ENCODE data around the gene STIM1.

Gene STIM1

DNA sequence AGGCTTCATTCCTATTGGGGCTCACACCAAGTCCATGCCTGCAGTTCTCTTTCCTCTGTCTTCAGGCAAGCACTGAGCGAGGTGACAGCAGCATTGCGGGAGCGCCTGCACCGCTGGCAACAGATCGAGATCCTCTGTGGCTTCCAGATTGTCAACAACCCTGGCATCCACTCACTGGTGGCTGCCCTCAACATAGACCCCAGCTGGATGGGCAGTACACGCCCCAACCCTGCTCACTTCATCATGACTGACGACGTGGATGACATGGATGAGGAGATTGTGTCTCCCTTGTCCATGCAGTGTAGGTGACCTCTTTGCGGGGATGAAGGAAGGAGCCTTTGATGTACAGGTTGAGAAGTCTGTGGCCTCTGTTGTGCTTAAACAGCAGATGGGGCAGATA lies 227.7 kb downstream of the STIM1 start:
- DNase-seq = no peak

DNA sequence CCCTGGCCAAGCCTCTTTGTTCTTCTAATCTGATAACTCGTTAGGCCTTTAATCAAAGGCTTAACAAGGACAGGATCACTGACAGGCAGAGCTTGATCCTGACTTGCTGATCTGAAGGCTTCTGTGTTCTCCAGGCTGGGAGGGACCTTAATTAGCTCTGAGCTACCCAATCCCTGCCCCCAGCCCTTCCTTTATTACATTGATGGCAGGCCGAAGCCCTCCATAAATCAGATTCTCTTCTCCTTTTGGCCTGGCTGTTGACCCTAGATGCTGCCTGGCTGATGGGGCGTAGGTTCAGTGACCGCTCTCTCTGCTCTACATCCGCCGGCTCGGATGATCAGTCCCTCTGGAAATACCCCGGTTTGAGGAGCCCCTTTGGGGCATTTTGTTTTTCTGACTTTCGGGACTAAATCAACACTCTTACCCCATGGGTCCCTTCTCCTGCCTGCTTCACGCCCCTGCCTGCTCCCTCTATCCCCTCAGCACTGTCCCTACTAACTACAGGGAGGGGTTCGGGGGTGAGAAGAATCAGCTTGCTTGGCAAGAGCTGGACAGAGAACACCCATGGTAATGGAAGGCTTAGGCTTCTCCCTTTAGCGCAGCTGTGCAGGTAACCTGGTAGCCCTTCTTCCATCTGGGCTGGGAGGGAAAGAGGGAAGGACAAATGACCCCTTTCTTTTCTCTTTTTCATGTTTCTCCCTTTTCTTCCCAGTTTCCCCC lies 229.1 kb downstream of the STIM1 start:
- DNase-seq = no peak

- DNase-seq = peak; percentile 24
These were observed 230.1 kb downstream of the STIM1 start for GRCh38 chr11:4085575-4085974.

GRCh38 chr11:4086575-4087353 lies 231.3 kb downstream of the STIM1 start:
- no peak for DNase-seq

DNA sequence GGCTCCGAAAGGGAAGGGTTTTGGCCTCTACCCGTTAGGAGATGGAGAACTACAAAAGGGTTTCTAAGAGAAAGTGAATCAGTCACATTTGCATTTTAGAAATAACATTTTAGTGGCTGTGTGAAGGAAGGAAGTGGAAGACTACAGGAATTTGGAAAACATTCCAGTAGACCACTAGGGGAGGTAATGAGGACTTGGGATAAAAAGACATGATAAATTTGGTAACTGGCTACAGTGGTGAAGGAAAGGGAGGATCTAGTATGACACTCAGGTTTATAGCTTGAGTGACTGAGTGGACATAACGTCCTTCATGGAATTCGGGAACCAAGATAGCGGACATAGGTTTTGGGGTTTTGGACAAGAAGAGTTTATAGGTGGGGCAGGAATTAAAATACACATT lies 232.1 kb downstream of the STIM1 start:
- DNase-seq = no peak

DNA sequence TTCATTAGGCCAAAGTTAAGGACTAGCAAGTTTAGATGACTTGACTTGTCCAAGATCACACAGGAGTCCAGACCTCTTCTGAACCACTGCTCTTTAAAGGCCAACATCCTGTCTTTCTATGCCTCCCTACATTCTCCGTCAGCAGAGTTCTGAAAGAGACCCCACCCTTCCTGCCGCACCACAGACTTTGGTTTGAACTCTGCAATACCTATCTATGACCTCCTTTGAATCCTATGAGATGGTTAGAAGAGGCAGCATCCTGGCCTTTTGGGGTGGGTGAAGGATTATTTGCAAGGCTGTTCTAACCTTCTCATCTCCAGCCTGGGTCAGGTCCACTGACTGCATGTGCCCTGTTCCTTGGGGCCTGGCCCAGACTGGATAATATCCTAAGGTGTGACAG lies 234.8 kb downstream of the STIM1 start:
- no peak for DNase-seq

GRCh38 chr11:4092026-4092425 lies 236.6 kb downstream of the STIM1 start:
- peak; percentile 77 for DNase-seq

- no peak for DNase-seq
These were observed 238.3 kb downstream of the STIM1 start for GRCh38 chr11:4093519-4094347.

- peak; percentile 95 for DNase-seq
These were observed 239.2 kb downstream of the STIM1 start, which contains the start of gene RRM1 for GRCh38 chr11:4094348-4095291. RRM1 (plus strand) TSS chr11:4094799; CDS start chr11:4095013, 214 bp downstream.

DNA sequence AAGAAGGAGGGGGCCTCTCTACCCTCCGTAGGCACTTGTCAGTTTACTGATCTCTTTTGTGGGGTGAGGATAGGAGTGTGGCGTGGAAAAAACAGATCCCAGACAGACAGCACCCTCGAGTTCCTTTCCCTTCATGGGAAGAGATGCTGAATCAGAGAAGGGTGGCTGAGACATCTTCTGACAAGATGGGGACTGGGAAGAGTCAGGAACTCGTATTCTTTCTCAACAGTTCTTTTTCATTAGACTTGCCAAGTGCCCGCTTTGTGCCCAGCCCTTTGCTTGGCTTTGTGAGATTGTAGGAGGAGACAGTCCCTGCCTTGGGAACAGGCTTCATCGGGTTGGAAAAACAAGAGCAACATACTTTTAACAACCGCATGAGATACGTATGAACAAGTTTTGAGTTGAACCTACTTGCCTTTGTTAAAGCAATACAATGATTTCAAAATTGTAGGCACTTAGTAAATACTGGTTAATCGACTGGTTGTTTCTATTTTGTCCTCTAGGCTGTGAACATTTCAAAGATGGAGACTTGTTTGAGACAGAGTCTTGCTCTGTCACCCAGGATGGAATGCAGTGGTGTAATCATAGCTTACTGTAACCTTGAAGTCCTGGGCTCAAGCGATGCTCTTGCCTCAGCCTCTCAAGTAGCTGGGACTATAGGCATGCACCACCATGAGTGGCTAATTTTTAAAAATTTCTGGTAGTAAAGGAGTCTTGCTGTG lies 240.2 kb downstream of the STIM1 start:
- DNase-seq = peak; percentile 18

GRCh38 chr11:4098026-4098621 lies 242.7 kb downstream of the STIM1 start:
- no peak for DNase-seq

GRCh38 chr11:4102711-4103110 lies 247.2 kb downstream of the STIM1 start:
- no peak for DNase-seq

GRCh38 chr11:4103269-4103668 lies 247.8 kb downstream of the STIM1 start:
- no peak for DNase-seq

- DNase-seq = no peak
These were observed 250.5 kb downstream of the STIM1 start for GRCh38 chr11:4105916-4106315.

DNA sequence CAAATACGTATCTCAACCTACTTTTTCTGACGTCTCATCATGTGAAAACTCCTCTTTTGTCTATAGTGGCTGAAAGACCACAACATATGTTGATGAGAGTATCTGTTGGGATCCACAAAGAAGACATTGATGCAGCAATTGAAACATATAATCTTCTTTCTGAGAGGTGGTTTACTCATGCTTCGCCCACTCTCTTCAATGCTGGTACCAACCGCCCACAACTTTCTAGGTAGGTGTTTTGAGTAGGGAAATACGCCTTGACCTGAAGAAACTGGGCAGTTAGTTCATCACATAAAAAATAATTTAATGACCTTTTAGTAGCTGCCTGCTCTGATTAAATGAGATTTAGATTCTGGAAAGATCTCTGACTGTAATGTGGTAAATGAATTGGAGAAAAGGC lies 256.4 kb downstream of the STIM1 start:
- no peak for DNase-seq

DNA sequence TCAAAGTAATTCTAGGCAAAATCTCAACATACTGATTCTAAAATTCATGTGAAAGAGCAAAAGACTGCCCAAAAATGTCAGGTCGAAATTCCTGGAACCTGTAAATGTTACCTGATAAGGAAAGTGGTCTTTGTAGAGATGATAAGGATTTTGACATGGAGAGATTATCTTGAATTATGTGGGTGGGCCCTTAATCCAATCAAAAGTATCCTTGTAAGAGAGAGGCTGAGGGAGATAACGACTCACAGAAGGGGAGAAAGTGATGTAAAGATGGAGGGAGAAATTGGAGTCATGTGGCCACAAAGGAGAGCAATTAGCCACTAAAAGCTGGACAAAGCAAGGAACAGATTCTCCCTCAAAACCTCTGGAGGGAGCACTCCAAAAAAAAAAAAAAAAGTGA lies 259.7 kb downstream of the STIM1 start:
- no peak for DNase-seq

- no peak for DNase-seq
These were observed 262.6 kb downstream of the STIM1 start for GRCh38 chr11:4118107-4118506.

- DNase-seq = no peak
These were observed 267.8 kb downstream of the STIM1 start for GRCh38 chr11:4123218-4123617.

GRCh38 chr11:4125141-4125540 lies 269.7 kb downstream of the STIM1 start:
- DNase-seq = no peak

- DNase-seq = no peak
These were observed 271.9 kb downstream of the STIM1 start for GRCh38 chr11:4127357-4127756.

DNA sequence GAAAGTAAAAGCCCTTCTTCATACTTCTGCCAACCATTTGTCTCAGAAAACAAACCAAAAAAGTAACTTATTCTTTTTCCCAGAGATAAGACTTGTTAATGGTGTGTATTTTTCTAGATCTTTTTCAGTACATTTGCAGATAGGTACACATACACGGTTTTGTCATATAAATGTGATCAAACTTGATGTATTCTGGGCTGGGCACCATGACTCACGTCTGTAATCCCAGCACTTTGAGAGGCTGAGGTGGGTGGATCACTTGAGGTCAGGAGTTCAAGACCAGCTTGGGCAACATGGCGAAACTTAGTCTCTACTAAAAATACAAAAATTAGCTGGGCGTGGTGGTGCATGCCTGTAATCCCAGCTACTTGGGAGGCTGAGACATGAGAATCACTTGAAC lies 274.8 kb downstream of the STIM1 start:
- DNase-seq = peak; percentile 1

Measured in inflammatory macrophage treated with lipopolysaccharide for 4 hours (primary cell).